Stimulated activated CD8-positive, alpha-beta memory T cell treated with anti-CD3 and anti-CD28 coated beads, Interleukin-15, amount 100 ng/mL, for 4 hours (primary cell): ENCODE results near the gene DMAP1.

Source experiments
- DNase-seq, 2 donors: peaks; one replicate each; pipeline ENCODE4 v3.0.0-alpha.2; 2020; ENCODE audit warnings: low read depth in 2 of 2

DMAP1 gene

DNA sequence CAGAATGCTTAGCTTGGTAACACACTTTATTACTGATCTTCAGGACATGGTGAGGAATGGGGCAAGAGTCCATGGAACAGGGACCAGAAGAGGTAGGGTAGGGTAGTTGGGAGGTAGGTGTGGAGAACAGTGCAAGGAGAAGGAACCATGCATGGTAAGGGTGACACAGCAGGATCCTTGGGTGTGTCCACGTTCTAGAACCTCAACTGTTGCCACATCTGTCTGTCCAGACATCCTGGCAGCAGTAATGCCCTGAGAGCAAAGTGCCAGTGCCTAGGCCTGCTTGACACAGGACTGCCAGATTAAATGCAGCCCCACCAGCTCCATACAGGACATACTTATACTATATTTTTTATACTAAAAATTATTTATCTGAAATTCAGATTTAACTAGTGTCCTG lies 13.9 kb downstream of the DMAP1 start:
- DNase-seq, result no peak

DNA sequence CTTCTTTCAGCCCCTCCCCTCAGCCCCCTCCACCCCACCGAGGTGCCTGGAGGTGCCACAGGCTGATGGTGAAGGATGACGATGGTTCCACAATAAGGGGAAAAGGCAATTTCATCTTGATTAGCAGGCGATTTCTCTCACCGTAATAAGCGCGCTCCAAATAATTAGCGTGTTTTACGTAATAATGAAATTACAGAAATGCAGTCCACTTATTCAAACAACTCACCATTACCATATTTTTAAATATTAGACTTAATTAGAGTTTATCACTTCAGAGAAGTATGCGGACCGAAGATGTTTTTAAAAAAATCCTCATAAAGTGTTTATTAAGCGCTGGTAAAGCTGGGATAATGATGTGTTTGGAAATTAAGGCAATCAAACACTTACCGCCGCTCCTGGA lies 14.9 kb downstream of the DMAP1 start:
- no peak for DNase-seq

DNA sequence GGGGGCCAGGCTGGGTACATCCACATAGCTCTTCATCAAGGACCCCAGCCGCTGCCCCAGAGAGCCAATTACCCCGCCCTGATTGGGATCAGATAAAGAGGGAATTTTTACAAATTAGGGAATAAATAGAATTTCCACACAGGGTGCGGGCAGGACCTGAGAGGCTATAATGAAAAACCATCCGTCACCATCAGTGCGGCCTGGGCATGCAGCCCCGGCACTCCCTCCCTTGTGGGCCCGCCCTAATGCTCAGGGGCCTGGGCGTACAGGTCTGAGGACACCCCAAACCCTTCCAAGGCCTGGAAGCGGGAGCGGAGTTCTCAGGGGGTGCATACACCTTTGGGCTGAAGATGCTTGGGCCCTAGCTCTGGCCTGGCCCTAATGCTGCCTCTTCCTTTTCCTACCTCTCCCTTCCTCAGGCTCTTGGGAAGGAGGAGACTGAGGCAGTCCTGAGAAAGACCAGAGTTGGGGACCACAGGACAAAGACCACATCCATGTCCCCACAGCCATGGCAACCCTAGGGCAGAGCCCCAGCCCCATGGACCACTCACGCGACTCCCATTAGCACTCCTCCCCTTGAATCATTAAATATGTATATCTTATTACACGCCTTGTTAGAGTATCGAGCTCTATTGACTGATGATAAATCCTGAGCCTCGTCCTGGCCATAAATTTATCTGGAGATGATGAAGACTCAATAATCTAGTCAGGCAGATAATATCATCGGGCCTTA lies 16.3 kb downstream of the DMAP1 start:
- no peak for DNase-seq

DNA sequence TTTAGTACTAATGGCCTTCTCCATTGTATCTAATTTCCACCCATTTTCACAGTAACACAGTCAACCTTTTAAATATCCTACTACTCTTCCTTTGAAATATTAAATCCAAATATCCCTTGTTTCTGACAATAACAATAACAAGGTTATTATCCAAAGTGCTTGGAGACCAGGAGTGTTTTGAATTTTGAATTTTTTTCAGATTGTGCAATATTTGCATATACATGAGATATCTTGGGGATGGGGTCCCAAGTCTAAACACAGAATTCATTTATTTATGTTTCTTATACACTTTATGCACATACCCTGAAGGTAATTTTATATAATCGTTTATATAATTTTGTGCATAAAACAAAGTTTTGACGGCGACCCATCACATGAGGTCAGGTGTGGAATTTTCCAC lies 17.5 kb downstream of the DMAP1 start:
- DNase-seq, result no peak

DNA sequence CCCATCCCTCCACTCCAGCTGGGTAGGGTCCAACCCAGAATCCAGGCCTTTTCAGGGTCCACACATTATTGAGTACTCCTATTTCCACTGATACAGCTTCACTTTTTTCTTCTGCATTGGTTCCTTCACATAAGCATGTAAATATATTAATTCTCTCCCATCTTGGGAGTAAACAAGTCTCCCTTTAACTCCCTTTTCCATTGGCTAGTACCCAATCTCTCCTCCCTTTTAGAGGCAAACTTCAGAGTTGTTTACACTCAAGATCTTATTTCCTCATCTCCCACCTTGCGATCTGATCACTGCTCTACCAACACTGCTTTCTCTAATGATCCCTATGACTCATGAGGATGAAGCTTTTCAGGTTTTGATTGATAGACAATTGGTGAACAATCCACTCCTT lies 20.3 kb downstream of the DMAP1 start:
- no peak for DNase-seq

DNA sequence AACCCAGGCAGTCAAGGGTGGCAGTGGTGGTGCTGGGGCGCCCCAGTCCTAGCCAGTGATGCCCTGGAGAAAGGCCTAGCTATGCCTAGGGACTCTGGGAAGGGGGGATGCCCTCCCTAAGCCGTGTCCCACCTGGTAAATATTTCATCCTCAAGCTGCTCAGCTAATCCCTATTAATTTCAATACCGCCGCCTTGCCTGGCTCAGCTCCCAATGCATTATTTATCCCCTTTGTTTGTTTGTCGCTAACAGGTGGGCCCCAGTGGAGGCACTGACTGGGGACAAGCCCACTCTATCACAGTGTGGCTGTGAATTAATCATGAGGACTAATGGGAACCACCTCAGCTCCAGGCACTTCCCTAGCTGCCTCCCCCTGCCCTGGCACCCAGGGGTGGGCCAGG lies 22.5 kb downstream of the DMAP1 start:
- no peak for DNase-seq

DNA sequence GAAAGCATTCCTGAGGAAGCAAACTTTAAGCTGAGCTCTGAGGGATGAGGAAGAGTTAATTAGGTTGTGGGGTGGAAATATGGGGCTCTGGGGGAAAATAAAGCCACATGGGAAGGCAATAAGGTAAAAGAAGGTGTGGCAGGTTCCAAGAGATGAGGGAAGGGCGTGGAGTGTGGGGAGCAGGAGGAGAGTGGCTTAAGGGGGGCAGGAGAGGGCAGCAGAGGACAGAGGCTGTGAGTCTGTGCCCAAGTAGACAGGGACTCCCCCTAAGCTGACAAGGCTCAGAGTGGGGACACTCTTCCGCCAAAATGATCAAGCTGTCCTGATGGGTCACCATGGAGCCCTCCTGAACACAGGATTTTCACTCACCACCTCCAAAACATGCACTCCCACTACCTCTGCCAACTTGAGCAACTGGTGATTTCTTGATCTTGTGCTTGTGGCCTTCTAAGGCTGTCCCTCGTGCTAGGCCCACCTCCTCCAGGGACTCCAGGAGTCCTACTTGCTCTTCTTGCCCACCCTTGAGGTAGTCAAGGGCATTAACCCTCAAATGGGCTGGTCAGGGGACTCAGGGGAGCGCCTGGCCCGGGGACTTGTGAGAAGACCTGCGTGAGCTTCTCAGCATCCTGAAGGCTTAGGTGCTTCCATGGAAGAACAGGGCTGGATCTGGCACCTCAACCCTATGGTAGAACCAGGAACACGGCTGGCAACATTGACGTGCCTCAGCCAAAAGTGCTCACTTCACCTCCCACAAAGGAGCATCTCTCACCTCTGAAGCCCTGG lies 23.4 kb downstream of the DMAP1 start:
- DNase-seq, result no peak

DNA sequence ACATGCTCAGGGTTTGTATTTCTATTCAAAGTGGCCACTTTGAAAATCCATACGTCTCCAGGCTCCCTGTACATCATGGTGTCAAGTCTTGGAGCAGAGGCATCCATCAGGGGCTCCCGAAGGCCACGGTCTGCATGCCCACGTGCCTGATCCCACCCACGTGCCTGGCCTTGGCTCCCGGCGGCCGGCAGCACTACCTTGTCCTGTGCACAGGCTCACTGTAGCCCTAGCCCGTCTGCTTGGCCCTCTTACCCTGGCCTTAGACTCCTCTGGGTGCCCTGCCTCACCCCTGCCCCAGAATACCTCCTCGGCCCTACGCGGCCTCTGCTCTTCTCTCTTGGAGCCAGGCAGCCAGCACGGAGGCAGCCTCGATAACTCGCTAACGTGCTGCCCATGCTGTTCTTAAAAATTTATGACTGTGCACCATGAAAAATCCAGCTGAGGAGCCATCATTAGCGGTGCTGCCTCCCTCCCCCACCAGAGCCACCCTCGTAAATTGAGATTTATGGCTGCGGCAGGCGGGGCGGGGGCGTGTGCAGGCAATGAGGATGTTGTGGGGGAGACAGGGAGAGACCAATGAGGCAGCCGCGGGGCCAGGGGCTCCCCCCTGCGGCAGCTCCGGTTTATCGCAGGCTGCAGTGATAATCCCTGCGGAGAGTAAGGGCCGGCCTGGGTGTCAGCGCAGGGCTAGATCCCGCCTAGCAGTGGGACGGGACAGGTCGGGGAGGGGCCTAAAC lies 24.6 kb downstream of the DMAP1 start:
- peak; percentile 6 for DNase-seq

DNA sequence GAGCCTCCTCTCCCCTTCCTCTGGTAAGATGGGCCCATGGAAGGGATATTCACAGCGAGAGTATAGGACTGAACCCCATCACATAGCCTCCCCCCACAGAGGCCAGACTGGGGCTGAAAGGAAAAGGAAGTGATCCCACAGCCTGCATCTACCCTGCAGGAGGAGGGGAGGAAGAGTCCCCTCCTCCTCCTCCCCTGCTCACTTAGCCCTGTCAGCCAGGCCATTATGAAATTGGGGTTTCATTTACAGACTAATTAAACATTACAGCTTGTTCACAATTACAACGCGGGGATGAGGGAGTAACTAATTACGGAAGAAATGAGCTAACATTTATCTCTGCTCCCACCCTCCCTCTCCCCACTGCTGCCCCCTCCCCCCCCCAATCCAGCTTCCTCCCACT lies 25.4 kb downstream of the DMAP1 start:
- no peak for DNase-seq

DNA sequence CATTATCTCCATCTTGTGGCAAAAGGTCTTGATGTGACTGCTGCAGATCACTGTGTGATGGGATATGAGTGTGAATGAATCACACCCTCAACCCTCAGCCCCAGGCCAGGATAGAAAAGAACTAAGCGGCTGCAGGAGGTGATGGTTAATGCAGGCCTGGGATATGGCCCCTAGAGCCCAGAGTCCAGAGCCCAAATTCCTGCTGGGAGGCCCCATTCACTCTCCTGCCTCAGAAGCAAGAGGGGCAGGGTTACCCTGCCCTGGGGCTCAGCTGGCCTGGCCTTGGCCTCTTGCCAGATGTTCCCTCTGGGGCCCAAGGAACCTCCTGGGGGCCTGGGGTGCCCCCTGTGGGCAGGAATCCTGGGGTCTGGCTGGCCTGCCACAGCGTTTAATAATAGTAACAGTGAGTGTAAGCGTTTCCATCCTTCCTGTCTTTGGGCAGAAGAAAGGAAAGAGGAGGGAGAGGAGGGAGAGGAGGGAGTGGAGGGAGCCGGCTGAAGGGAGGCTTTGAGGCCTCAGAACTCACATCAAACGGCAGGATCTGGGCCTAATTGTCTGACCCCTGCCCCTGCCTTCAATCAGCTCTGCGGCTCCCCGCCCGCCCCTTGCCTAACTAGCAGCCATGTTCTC lies 26.2 kb downstream of the DMAP1 start:
- no peak for DNase-seq

DNA sequence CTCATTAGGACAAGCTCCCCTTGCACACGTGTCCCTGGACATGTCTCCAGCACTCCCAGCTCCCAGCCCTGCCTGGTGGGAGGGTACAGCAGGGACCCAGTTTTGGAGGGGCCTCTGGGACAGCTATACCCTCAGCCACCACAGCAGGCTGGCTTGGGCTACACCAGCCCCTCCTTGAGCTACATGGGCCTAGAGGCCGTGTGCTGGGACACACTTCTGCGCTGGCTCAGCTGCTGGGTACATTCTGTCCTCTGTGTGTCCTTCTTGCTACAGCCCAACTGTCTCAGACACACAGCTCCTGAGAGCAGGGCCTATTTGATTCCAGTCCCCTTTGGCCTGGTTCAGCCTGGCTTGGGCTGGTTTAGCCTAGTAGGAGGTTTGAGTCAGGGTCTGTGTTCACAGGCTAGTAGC lies 26.7 kb downstream of the DMAP1 start:
- DNase-seq, result no peak

DNA sequence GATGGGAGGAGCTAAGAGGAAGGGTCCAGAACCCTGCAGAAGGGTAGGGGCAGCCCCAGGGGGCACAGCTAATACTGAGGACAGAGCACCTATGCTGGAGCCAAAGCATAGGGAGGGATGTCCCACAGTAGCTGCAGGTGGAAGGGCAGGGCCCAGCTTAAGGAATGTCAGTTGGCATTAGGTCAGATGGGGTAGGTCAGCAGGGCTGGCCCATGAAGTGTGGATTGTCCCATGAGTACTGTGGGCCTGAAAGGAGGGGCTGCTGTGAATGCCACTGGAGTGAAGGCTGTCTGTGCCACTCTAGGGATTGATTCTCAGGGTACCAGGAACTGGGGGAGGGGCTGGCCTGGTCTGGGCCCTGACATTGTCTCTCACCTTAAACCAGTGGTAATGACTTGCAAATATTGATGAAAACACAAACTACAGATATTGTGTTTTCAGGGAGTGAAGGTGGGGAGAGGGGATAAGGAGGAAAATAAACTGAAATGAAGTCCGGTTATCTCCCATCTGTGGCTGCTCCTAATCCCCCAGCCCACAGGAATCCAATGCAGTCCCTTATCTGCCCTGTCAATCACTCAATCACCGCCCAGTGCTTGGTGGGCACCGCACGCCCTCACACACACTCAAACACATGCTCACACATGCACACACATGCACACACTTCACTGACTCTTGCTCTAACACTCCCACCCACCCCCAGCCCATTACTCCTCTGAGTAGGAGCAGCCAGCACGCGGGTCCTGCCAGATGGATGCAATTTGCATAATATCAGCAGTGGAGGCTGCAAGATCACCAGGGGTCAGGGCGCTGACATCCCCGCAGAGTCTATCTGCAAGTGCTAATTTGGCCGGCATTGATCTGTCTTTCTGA lies 27.8 kb downstream of the DMAP1 start:
- DNase-seq, result no peak

DNA sequence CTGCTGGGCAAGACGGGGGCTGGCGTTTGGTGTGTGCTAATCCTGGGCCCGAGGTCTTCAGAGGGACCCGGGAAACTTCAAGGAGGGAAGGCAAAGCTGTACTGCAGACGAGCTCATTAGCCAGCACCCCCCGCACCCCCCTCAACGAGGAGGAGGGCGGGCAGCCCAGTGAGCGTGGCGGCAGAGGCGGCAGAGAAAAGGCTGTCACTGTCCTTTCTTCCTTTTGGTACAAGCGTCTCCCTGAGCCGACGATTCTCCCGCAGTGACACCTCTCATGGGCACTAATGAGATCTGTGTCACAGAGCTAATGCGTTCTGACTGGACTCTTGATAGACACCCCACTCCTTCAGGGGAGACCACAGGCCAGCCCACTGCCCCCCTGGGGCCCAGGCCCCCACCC lies 29.5 kb downstream of the DMAP1 start:
- no peak for DNase-seq

DNA sequence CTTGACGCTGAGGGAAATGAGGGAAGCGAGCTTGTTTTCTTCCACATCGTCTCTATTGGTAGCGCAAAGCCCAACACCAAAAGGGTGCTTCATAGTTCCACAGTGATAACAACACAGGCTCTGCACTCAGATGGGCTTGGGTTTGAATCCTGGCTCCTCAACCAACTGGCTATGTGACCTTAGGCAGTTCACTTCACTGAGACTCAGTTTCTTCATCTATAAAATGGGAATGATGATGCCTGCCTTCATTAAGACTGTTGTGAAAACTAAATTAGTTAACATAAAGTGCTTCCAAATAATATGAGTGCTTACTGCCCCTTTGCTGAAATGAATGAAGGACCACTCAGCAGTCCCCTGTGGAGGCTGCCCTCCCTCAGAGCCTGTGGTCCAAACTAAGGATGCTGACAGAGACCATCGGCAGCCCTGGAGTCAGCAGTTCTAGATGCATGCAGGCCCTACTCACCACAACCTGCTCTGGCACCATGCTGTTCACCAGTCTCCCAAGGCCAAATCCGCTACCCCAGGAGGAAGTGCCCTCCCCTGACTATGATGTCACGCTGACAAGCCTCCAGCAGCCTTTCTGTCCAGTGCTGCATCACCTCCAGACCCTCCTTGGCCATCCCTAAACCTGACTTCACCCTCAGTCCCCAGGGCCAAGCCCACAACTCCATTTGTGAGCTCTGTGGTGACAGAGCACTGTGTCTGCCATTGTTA lies 30.7 kb downstream of the DMAP1 start:
- DNase-seq, result no peak

DNA sequence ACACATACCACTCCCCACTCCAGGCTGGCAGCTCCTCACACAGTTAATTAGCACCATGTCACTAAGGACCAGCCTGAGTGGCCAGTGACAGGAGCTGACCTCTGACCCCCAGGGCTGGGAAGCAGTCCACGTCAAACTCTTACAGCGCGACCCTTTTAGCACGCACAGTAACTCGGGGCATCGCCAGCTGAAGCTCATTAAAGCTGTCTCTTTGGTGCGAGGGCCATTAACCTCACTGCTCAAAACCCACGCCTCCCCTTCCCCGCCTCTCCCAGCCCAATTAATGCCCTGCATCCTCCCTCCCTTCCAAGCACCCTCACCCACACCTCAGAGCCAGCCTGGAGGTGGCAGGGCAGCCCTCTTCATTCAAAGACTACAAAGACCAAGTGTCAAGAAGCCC lies 31.7 kb downstream of the DMAP1 start:
- DNase-seq, result no peak

DNA sequence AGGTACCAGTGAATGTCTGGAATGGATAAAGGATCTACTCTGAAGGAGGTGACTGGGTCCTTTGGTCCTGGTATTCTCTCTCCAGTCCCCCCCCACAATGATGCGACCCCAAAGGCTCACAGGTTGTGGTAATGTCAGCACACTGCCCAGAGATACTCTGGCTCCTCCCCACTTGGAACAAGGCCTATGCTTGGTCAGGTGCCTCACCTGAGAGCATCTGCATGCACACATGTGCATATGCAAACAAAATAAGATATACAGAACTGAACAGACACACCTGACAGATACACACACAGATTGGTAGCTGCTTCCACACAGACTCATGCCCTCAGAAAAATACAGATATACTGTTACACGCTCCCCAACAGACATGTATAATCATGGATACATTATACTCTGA lies 33.5 kb downstream of the DMAP1 start:
- no peak for DNase-seq

DNA sequence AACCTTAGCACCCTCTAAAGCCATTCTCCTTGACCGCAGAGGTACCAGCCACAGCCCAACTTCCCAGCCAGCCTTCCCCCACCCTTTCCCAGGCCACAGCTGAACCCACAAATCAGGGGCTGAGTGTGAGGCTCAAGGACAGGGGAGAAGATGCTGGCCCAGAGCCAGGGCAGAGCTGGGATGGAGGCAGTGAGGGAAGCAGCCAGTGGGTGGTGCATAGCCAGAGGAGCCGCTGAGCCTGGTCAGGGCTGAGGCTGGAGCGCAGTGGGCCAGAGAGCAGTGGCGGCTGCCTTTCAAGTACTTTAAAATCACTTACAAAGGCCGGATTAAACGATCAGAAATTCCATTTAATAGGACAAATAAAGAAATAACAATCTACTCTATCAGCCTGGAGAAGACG lies 36.3 kb downstream of the DMAP1 start:
- DNase-seq, result no peak

DNA sequence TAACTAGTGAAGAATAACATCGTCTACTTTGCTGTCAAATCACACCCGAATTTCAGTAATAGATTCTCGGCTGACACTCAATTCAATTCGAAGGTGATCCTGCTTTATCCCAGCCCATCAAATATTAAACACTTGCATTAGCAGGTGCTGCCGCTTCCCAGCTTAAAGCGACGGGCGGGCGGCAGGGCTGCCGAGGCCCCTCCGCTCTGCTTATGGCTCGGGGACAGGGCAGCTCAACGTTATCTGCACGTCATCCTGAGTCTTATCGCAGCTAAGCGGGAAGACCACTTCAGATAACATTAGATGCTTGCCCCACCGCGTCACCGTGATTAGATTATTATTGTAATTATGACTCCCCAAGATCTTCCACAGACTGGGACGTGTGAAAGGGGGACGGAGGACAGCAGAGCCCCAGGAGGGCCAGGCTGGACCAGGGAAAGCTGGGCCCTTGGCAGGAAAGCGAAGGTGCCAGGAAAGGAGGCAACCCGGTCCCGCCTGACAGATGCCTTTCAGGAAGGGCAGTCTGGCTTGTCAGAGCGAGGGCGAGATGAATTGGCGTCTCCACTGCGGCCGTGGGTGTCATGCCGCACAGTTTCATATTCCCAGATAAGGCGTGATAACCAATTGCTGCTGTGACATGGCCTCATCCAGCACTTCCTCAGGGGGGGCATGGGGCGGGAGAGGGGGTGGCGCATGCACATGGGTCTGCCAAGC lies 37.0 kb downstream of the DMAP1 start:
- DNase-seq, result no peak

DNA sequence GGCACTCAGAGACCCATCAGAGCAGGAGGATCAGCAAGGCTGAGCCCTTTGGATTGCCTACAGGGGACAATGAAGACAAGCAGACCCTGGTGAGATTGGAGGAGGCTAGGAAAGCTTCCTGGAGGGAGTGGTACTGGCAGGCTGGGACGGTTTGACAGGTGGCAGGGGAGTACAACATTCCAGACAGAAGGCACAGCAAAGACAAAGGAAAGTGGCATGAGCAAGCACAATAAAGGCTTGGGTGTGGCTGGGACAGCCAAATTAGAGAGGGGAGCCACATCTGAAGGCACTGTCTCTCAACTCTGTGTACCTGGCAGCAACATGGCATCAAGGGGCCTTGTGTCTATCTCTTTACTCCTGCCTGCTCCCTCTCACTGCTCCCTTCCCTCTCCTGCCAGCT lies 38.2 kb downstream of the DMAP1 start:
- DNase-seq, result no peak
